Left ventricle myocardium inferior (tissue), 1 donor: Measurements from ENCODE around the gene ARMC8. TPM values are rescaled to one million over a fixed set of nuclear protein-coding genes. Genes with fewer than 3 reads are reported as not detected.

ENCODE experiments used
- DNase-seq: peaks from one replicate; pipeline ENCODE4 v3.0.0-alpha.2; 2020
- H3K27ac ChIP-seq: fragments of 200-600 bp; replicated peaks from 2 replicates; pipeline ENCODE4 v1.8.0; 2021
- H3K27me3 ChIP-seq: fragments of 200-600 bp; 2 replicates; pipeline ENCODE4 v1.8.0; 2021; ENCODE audit warnings: low read depth
- H3K36me3 ChIP-seq: fragments of 200-600 bp; 2 replicates; pipeline ENCODE4 v1.8.0; 2021
- H3K4me1 ChIP-seq: fragments of 200-600 bp; 2 replicates; pipeline ENCODE4 v1.8.0; 2021
- H3K4me3 ChIP-seq: fragments of 200-600 bp; 2 replicates; pipeline ENCODE4 v1.8.0; 2021; ENCODE audit warnings: mild to moderate bottlenecking, moderate library complexity
- H3K9me3 ChIP-seq: fragments of 200-600 bp; replicated peaks from 2 replicates; pipeline ENCODE4 v1.8.0; 2021
- intact Hi-C: fragments of 100-400 bp; cut with micrococcal nuclease; formaldehyde crosslinking; loops from one replicate; pipeline ENCODE4 v1.11.0; 2022
- total RNA-seq: library from RNA; stranded (reverse); fragmentation: NEBNext Ultra II Directional; extraction: Animal tissue kit (Norgen Biotek cat#: 25700); gene quantifications from one replicate; pipeline ENCODE4 v1.2.1, GENCODE V29; 2021
- TF ChIP-seq, protein P1 (sequence below): fragments of 200-600 bp; IDR thresholded peaks from 2 replicates; pipeline ENCODE4 v1.8.0; 2021; ENCODE audit warnings: antibody characterized with exemption, mild to moderate bottlenecking, borderline replicate concordance
- donor health status: DM: no; HTN: yes; CAD: no; lungs with severe emphysema.

ARMC8 gene
- total RNA-seq, 1 donor from 2014 or later: 31.2 TPM

DNA sequence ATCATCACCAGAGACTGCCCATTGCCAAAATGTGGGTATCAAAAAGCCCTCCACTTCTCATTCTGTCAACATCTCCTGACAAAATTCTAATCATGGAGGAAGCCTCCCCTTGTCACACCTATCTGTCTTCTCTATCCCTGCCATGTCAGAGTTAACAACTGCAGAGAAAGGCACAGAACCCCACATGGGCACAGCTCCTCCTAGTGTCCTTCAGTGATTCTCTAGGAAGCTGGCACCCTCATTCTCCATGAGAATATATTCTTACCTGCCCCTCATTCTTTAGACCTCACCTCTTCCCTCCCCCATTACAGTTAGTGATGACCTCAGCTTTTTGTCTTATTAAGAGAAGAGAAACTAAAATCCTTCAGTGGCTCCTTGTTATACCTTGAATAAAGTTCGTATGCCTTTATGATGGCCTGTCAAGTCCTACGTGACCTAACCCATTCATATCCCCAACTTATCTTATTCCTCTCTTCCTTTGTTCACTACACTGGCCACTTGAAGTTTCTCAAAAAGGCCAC, 97.9 kb downstream of the ARMC8 start:
- DNase-seq: no peak
- TF ChIP-seq, protein P1, sequence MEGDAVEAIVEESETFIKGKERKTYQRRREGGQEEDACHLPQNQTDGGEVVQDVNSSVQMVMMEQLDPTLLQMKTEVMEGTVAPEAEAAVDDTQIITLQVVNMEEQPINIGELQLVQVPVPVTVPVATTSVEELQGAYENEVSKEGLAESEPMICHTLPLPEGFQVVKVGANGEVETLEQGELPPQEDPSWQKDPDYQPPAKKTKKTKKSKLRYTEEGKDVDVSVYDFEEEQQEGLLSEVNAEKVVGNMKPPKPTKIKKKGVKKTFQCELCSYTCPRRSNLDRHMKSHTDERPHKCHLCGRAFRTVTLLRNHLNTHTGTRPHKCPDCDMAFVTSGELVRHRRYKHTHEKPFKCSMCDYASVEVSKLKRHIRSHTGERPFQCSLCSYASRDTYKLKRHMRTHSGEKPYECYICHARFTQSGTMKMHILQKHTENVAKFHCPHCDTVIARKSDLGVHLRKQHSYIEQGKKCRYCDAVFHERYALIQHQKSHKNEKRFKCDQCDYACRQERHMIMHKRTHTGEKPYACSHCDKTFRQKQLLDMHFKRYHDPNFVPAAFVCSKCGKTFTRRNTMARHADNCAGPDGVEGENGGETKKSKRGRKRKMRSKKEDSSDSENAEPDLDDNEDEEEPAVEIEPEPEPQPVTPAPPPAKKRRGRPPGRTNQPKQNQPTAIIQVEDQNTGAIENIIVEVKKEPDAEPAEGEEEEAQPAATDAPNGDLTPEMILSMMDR: no peak
- peaks cover 76% of the 10 kb centered on the region for H3K36me3 ChIP-seq
- no peak overlapping the region for H3K27ac ChIP-seq
- intact Hi-C loops: no loop called here
- no peaks in the 10 kb centered on the region for H3K27me3 ChIP-seq
- no peaks in the 10 kb centered on the region for H3K4me1 ChIP-seq
- no peaks in the 10 kb centered on the region for H3K9me3 ChIP-seq
- no peak overlapping the region for H3K4me3 ChIP-seq

DNA sequence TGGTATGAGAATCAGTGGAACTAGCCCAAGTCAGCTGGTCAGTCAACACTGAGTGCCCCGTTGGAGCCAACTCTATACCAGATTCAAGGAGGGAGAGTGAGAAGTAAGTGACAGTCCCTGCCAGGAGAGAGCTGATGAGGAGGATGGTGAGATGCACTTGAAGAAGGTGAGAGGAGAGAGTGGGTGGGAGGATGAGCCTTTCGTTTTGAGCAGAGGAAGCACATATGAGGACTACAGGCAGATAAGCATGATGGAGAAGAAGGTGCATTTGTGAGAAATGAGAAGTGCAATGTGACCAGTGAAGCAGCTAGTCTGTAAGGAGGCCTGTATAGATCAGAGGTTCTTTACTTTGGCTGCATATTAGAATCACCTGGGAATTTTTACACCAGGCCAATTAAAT, 102.2 kb downstream of the ARMC8 start:
- no peak overlapping the region for H3K4me3 ChIP-seq
- H3K27me3 ChIP-seq: no peaks in the 10 kb centered on the region
- DNase-seq: no peak
- no peaks in the 10 kb centered on the region for H3K9me3 ChIP-seq
- H3K27ac ChIP-seq: no peak overlapping the region
- no peaks in the 10 kb centered on the region for H3K4me1 ChIP-seq
- TF ChIP-seq, protein P1: no peak
- intact Hi-C loops: no loop called here
- peaks cover 100% of the 10 kb centered on the region for H3K36me3 ChIP-seq

DNA sequence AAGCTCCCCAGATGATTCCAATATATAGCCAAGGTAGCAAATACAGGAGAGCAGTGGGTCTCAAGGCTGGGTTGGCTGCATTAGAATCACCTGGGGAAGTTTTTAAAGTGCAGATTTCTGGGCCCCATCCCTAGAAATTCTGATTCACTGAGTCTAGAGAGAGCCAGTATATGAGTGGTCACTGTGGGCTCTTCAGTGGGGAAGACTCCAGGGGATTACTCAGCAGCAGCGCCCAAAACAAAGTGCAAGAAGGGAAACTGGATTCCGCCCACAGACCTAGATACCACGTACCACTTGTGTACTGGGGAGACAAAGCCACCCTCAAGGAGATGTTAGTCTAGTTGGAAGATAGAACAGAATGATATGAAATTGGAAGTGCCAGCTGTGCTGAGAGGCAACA, 102.6 kb downstream of the ARMC8 start:
- no peaks in the 10 kb centered on the region for H3K27me3 ChIP-seq
- intact Hi-C loops: no loop called here
- DNase-seq: no peak
- no peak overlapping the region for H3K4me3 ChIP-seq
- H3K36me3 ChIP-seq: peaks cover 100% of the 10 kb centered on the region
- TF ChIP-seq, protein P1: no peak
- H3K27ac ChIP-seq: no peak overlapping the region
- H3K4me1 ChIP-seq: no peaks in the 10 kb centered on the region
- H3K9me3 ChIP-seq: no peaks in the 10 kb centered on the region

DNA sequence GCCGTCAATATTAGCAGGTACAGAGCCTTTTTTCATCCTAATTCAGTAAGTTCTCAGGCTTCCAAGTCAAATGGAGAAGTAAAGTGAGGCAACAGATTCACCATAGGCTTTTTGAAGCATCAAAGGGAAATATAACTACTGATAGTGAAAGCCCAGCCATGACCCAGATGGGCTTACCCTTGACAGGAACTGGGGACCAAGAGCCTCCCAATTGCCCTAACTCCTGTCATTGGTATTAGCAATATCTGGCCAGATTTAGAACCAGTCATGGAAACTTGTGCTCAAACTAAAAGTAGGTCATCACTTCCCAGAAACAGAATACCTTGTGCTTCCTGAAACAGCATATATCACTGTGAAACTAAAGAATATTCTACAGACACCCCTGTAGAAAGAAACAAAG, 109.5 kb downstream of the ARMC8 start:
- no peak overlapping the region for H3K27ac ChIP-seq
- H3K4me1 ChIP-seq: no peaks in the 10 kb centered on the region
- no peaks in the 10 kb centered on the region for H3K9me3 ChIP-seq
- intact Hi-C loops: no loop called here
- no peaks in the 10 kb centered on the region for H3K27me3 ChIP-seq
- TF ChIP-seq, protein P1: no peak
- peaks cover 68% of the 10 kb centered on the region for H3K36me3 ChIP-seq
- DNase-seq: no peak
- no peak overlapping the region for H3K4me3 ChIP-seq

DNA sequence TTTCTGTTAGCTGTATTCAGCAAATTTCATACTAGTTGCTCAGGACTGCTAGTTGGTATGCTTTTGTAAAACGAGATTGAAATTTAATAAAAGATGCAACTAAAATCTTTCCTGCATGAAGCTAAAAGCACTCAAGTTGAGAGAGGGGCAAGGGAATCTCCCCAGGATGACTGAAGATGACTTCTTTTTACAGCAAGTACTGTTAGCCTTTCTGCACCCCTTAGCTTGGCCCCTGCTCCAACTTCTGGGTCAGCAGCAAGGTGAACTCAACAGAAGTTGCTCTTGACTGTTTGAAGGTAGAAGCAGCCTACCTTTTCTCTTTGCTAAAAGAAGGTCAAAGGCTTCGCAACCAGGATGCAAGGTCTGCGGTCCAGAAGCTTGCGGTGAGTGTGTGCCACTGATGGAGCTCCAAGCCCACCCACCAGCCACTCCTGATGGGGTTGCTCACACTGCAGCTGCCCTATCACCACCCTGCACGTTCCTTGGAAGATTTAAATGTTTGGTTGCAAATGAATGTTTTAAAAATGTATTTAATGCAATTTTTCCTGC, 110.0 kb downstream of the ARMC8 start:
- no peak overlapping the region for H3K4me3 ChIP-seq
- intact Hi-C loops: no loop called here
- no peaks in the 10 kb centered on the region for H3K27me3 ChIP-seq
- no peaks in the 10 kb centered on the region for H3K4me1 ChIP-seq
- no peak overlapping the region for H3K27ac ChIP-seq
- H3K36me3 ChIP-seq: peaks cover 63% of the 10 kb centered on the region
- H3K9me3 ChIP-seq: no peaks in the 10 kb centered on the region
- DNase-seq: no peak
- TF ChIP-seq, protein P1: no peak
